Activated CD4-positive, alpha-beta T cell treated with anti-CD3 and anti-CD28 coated beads for 24 hours (primary cell): ENCODE results near the gene RPS6KA4.
"Not testable (repeated sequence)": the region's sequence is repeated elsewhere in the genome, so short reads cannot be mapped to it uniquely, and the experiment has no call there.

Experiments
- DNase-seq, 2 donors: peaks; one replicate each; pipeline ENCODE4 v3.0.0-alpha.2; 2020; ENCODE audit warnings: low read depth in 2 of 2

RPS6KA4 gene

DNA sequence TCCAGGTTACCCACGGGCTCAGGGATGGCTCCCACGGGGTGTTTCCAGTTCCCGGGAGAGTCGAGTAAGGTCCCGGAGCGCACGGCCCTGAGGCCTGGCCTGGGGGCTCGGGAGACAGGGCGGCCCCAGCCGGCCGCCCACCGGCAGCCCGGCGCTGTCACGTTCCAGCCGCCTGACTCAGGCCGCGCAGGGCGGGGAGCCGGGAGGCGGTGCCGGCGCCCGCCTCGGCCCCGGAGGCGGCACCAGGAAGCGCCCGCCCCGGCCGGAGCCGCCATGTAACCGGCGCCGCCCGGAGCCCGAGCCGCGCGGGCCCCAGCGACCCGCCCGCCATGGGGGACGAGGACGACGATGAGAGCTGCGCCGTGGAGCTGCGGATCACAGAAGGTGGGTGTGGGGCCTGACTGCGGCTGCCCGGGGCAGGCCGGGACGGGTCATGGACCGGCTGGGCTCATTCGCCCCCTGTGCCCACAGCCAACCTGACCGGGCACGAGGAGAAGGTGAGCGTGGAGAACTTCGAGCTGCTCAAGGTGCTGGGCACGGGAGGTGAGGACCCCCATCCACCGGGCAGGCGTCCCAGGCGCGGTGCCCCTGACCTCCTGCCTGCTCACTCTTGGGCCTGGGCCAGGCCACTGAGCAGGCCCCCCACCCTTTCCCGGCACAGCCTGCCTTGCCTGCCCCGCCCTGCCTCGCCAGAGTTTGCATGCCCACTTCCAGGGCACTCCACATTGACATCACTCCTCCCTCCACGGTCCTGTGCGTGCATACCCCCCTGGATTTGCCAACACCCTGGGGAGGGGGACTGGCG, at the start of gene RPS6KA4:
Gene RPS6KA4 (plus strand): TSS at position 256 of the 805 bp plus-strand sequence. CDS start 74 bp downstream, at position 330.
- peak in 1 of 2 donors; percentile 40 for DNase-seq

DNA sequence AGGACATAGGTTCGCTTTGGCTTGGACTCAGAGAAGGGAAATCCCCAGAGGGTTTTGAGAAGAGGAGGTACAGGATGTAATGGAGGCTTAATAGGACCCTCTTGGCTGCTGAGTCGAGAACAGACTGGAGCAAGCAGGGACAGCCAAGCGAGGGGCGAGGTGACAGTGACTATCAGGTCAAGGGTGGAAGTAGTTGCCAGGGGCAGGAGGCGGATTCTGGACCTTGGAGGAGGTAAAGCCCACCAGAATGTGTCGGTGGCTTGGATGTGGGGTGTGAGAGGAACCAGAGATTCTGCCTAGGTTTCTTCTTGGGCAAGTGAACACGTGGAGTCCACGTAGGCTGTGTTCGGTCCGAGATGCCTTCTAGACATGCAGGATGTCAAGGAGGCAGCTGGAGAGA, 46.0 kb upstream of the RPS6KA4 start:
- DNase-seq = no peak

DNA sequence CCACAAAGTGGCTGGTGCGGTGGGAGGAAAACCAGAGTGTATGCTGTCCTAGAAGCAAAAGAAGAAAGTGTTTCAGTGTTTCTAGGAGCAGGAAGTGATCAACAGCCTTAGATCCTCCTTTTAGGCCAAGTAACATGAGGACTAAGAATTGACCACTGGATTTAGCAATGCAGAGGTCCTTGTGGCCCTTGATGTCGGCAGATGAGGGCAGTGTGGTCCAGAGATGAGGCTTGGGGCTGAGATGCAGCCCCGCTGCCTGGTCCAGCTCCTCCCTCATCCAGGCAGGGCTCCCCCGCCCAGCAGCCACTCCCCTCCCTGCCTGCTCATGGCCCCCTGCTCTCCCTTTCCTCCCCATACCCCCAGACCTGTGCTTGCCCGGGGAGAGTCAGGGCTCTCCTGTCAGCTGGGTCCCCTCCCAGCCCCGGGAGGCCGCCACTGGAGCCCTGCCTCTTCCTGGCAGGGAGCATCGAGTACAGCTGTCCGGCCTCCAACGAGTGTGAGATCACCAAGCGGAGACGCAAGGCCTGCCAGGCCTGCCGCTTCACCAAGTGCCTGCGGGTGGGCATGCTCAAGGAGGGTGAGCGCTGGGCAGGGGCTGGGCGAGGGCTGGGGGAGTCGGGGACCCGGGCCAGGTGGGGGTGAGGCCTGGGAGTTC, 45.3 kb upstream of the RPS6KA4 start:
- no peak for DNase-seq

- DNase-seq = no peak
Observed at GRCh38 chr11:64314146-64314804, 44.7 kb upstream of the RPS6KA4 start.

GRCh38 chr11:64314805-64315561, 44.0 kb upstream of the RPS6KA4 start:
- DNase-seq = no peak

- DNase-seq = not testable (repeated sequence)
Observed at GRCh38 chr11:64315667-64316526, 43.1 kb upstream of the RPS6KA4 start.

- no peak for DNase-seq
Observed at GRCh38 chr11:64316672-64317324, 42.2 kb upstream of the RPS6KA4 start.

DNA sequence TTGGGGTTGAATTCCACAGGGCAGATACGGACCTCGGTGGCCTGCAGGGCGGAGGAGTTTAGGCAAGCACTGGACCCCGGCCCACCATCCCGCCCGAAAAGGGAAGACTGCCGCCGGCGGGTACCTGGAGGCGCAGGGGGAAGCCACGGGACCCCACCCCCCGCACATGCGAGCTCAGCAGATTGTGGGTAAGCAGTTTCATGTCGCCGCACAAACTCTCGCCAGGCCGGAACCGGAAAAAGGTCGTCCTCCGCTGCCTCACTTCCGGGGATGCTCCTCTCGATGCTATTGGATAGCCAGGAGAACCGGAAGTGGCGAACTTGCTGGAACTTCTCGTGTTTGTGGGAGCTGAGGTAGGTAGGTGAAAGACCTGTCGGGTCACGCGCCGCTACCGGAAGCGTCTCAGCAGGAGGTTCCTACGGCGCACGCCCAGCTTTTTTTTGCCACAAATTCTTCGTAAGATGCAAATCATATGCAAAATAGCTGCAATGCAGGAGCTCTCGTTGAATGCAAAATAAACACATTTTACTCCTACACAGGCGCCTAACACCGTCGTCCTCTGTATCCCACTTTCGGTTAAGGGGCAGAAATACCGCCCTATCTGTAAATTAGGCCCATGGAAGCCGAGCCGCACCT, 41.5 kb upstream of the RPS6KA4 start, which contains the start of gene TRMT112:
Gene TRMT112 (minus strand): TSS at position 235 of the 636 bp plus-strand sequence. CDS start 33 bp downstream, at position 202.
- peak; percentile 92 to 93 for DNase-seq

DNA sequence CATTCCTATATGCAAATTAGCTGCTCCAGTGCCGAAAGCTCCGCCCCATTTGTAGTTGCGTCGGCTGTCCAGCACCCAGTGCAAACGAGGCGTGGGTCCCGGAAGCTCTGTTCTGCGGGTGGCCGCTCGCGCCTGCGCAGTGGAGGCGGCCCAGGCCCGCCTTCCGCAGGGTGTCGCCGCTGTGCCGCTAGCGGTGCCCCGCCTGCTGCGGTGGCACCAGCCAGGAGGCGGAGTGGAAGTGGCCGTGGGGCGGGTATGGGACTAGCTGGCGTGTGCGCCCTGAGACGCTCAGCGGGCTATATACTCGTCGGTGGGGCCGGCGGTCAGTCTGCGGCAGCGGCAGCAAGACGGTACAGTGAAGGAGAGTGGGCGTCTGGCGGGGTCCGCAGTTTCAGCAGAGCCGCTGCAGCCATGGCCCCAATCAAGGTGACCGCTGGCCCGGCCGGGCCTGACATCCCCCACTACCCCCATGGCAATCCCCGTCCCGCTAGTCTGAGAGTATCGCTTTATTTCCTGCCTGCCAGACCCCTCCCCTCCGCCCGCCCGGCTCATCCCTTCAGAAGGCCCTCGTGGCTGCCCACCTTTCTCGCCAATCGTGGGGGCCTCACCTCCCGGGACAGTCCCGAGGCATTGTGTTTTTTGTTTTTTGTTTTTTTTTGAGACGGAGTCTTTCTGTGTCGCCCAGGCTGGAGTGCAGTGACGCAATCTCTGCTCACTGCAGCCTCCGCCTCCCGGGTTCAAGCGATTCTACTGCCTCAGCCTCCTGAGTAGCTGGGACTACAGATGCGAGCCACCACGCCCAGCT, 40.8 kb upstream of the RPS6KA4 start, which contains the start of gene PRDX5:
Gene PRDX5 (plus strand): TSS at position 161 of the 805 bp plus-strand sequence. CDS start 95 bp downstream, at position 256.
- DNase-seq = peak; percentile 87 to 92

- no peak for DNase-seq
Observed at GRCh38 chr11:64318766-64319761, 39.9 kb upstream of the RPS6KA4 start.

GRCh38 chr11:64320556-64320955, 38.4 kb upstream of the RPS6KA4 start:
- DNase-seq = no peak

DNA sequence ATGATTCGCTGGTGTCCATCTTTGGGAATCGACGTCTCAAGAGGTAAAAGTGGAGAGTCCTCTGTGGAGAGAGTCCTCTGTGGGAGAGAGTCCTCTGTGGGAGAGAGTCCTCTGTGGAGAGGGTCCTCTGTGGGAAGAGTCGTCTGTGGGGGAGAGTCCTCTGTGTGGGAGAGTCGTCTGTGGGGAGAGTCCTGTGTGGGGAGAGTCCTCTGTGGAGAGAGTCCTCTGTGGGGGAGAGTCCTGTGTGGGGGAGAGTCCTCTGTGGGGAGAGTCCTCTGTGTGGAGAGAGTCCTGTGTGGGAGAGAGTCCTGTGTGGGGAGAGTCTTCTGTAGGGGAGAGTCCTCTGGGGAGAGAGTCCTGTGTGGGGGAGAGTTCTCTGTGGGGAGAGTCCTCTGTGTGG, 37.9 kb upstream of the RPS6KA4 start:
- no peak for DNase-seq

- DNase-seq = no peak
Observed at GRCh38 chr11:64321533-64321932, 37.4 kb upstream of the RPS6KA4 start.

GRCh38 chr11:64322925-64323260, 36.1 kb upstream of the RPS6KA4 start:
- DNase-seq = no peak

DNA sequence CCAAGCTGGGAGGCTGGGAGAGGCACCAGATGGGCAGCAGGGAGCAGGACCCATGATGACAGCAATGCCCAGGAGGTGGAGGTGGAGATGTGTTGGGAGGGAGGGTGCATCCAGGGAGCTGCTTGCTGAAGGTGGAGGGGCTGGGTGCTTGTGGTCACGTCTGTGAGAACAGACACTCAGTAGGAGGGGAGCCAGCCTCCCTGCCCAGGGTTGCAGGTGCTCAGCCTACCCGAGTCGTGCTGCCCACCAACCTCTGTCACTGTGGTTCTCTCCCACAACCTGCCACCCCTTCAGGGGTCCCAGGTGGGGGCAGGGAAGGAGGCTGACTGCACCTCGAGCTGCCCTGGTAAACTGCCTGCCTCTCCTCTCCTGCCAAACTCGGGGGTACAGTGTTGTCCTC, 35.6 kb upstream of the RPS6KA4 start:
- DNase-seq = no peak

DNA sequence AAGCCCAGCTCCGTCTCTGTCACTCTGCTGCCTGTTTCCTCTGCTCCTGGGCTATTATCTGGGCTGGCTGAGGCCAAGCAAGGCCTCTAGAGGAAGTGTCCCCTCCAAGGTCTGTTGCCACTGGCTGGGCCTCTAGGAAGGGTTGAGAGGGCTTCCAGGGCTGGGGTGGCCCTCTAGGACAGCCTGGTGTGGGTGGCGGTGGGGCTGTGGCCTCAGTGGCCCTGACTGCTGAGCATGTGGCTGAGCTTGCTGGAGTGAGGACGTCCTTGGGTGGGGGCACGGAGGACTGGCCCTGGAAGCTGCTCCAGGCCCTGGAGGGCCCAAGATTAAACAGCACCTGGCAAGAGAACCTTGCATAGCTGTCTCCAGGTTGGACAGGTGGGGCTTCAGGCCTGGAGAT, 35.0 kb upstream of the RPS6KA4 start:
- DNase-seq = not testable (repeated sequence)

DNA sequence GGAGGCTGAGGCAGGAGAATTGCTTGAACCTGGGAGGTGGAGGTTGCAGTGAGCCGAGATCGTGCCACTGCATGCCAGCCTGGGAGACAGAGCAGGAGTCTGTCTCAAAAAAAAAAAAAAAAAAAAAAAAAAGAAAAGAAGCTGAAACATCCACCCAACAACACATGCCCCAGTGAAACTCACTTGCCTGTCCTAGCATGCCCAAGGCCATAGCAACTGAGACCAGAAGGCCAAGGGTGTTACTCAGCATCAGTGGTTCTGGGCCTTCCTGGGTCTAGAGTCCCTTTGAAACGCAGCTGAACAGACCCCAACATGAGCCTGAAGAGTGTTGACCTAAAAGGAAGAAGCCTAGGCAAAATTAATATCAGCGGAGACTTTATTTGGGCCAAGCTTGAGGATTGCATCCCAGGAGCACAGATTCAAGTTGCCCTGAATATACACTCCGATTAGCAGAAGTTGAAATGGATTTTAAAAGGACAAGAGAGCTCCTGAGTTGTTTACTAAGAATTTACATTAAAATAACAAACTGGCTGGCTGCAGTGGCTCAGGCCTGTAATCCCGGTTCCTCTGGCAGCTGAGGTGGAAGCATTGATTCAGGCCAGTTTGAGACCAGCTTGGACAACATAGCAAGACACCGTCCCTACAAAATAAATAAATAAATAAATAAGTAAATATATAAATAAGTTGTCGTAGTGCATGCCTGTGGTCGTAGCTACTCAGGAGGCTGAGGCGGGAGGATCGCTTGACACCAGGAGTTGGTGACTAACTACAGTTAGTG, 34.1 kb upstream of the RPS6KA4 start:
- DNase-seq = no peak
